Stomach (tissue), 9 donors: ENCODE data around the gene IGFBP3. TPM values are rescaled to one million over a fixed set of nuclear protein-coding genes. Genes with fewer than 3 reads are reported as not detected.

Source experiments
- DNase-seq, 2 donors: peaks; one replicate each; pipeline versions ENCODE4 v3.0.0 to v3.0.0-alpha.2; 2013 to 2019
- H3K27ac ChIP-seq, 5 donors: fragments of 200-600 bp in 4 of 5; sonication (generic) in 4 of 5; one replicate each; pipeline ENCODE4 v1.5.1; 2013 to 2019; ENCODE audit warnings: mild to moderate bottlenecking in 1 of 5, moderate library complexity in 1 of 5
- H3K27me3 ChIP-seq, 3 donors: fragments of 200-600 bp; sonication (generic); one replicate each; pipeline ENCODE4 v1.5.1; 2017 to 2019; ENCODE audit warnings: mixed run types in 1 of 3
- H3K36me3 ChIP-seq, 4 donors: fragments of 200-600 bp; sonication (generic); 1 replicate in 3 of 4; 2 replicates in 1 of 4; pipeline ENCODE4 v1.5.1; 2016 to 2019
- H3K4me1 ChIP-seq, 4 donors: fragments of 200-600 bp; sonication (generic); one replicate each; pipeline ENCODE4 v1.5.1; 2016 to 2019
- H3K4me3 ChIP-seq, 4 donors: fragments of 200-600 bp; sonication (generic) in 3 of 4; one replicate each; pipeline ENCODE4 v1.5.1; 2016 to 2019; ENCODE audit warnings: mild to moderate bottlenecking in 1 of 4
- H3K9me3 ChIP-seq, 4 donors: fragments of 200-600 bp; sonication (generic); one replicate each; pipeline ENCODE4 v1.5.1; 2016 to 2019
- CTCF ChIP-seq, 7 experiments: fragments of 450-650 bp in 4 of 7; fragments of 200-600 bp in 3 of 7; sonication (generic) in 3 of 7; IDR thresholded peaks; one replicate each; pipeline ENCODE4 v1.5.1; 2016 to 2019; ENCODE audit warnings: antibody characterized with exemption in 7 of 7, control low read depth in 2 of 7, mild to moderate bottlenecking in 1 of 7
- EP300 ChIP-seq: sonication (generic); formaldehyde crosslinking; IDR thresholded peaks from one replicate; pipeline ENCODE4 v1.6.1; 2017; ENCODE audit warnings: antibody characterized with exemption
- POLR2A ChIP-seq, 4 donors: fragments of 450-650 bp; IDR thresholded peaks; one replicate each; pipeline ENCODE4 v1.6.1; 2016; ENCODE audit warnings: antibody characterized with exemption in 4 of 4, control low read depth in 2 of 4, mild to moderate bottlenecking in 1 of 4, moderate library complexity in 1 of 4
- POLR2AphosphoS5 ChIP-seq, 3 donors: sonication (generic); formaldehyde crosslinking; IDR thresholded peaks; one replicate each; pipeline ENCODE4 v1.6.1; 2016; ENCODE audit warnings: antibody characterized with exemption in 3 of 3
- WGBS, 5 donors: extraction: QIAGEN DNeasy Blood & Tissue Kit in 3 of 5; methylation state at CpG; one replicate each; pipeline versions ENCODE4 v1.1.5 to v1.1.7; 2013 to 2018; 5-methylcytosine and 5-hydroxymethylcytosine counted together
- intact Hi-C: fragments of 100-400 bp; cut with DNase I; formaldehyde crosslinking; loops from one replicate; pipeline ENCODE4 v1.15.1; 2023; ENCODE audit warnings: low total_unique reads
- polyA plus RNA-seq, 3 donors: library from polyadenylated mRNA; stranded (reverse); fragments of 200-250 nt; gene quantifications; one replicate each; pipeline ENCODE4 v1.2.3, GENCODE V29; 2013
- total RNA-seq, 5 donors: library from RNA; depleted of rRNA; stranded (reverse); fragments of >200 nt; gene quantifications; one replicate each; pipeline versions ENCODE4 v1.1.0 to v1.2.3, GENCODE V29; 2014 to 2016
- donor health status: healthy with polysubstance abuse.
- donor health status: Bipolar disorder and iron deficiency.
- donor health status: healthy.

The IGFBP3 gene
- total and polyA plus RNA-seq, 8 donors = 12.1 to 218 (median 53.9) TPM

GRCh38 chr7:45968856-45969541 is 47.9 kb upstream of the IGFBP3 start:
- H3K36me3 ChIP-seq = no peaks in the 10 kb centered on the region
- intact Hi-C loops = no loop called here
- H3K27ac ChIP-seq = no peak overlapping the region
- H3K9me3 ChIP-seq = no peaks in the 10 kb centered on the region
- no peak overlapping the region for H3K4me3 ChIP-seq
- no peaks in the 10 kb centered on the region for H3K4me1 ChIP-seq
- DNase-seq = no peak
- WGBS, 5 donors = 81 to 88% (median 83%) methylated on average over 10 of the region's 10 CpGs
- no peak for TF ChIP-seq CTCF (IDR thresholded peaks at IDR 0.05)
- no peak for TF ChIP-seq POLR2AphosphoS5 (IDR thresholded peaks at IDR 0.05)
- no peak for TF ChIP-seq POLR2A (IDR thresholded peaks at IDR 0.05)
- no peak for TF ChIP-seq EP300
- no peaks in the 10 kb centered on the region for H3K27me3 ChIP-seq

GRCh38 chr7:45968312-45968711 is 47.2 kb upstream of the IGFBP3 start:
- H3K36me3 ChIP-seq = no peaks in the 10 kb centered on the region
- H3K27me3 ChIP-seq = no peaks in the 10 kb centered on the region
- H3K4me1 ChIP-seq = no peaks in the 10 kb centered on the region
- 75 to 87% (median 84%) methylated on average over 7 of the region's 7 CpGs for WGBS, 5 donors
- H3K27ac ChIP-seq = no peak overlapping the region
- H3K9me3 ChIP-seq = no peaks in the 10 kb centered on the region
- intact Hi-C loops = no loop called here
- no peak overlapping the region for H3K4me3 ChIP-seq
- DNase-seq = no peak
- TF ChIP-seq POLR2AphosphoS5 (IDR thresholded peaks at IDR 0.05) = no peak
- no peak for TF ChIP-seq POLR2A (IDR thresholded peaks at IDR 0.05)
- no peak for TF ChIP-seq EP300
- TF ChIP-seq CTCF (IDR thresholded peaks at IDR 0.05) = no peak

- intact Hi-C loops = no loop called here
- WGBS, 5 donors = 81 to 92% (median 85%) methylated on average over 5 of the region's 5 CpGs
- DNase-seq = no peak
Observed at GRCh38 chr7:45967591-45968157, 46.6 kb upstream of the IGFBP3 start.

GRCh38 chr7:45962861-45963260 is 41.8 kb upstream of the IGFBP3 start:
- Histone ChIP-seq H3K4me3 (no peak overlapping the region), H3K36me3 (no peaks in the 10 kb centered on the region), H3K9me3 (no peaks in the 10 kb centered on the region), H3K27me3 (no peaks in the 10 kb centered on the region), H3K27ac (no peak overlapping the region), H3K4me1 (no peaks in the 10 kb centered on the region)
- no peak for TF ChIP-seq CTCF (IDR thresholded peaks at IDR 0.05)
- no peak for TF ChIP-seq POLR2AphosphoS5 (IDR thresholded peaks at IDR 0.05)
- TF ChIP-seq EP300 = no peak
- no peak for TF ChIP-seq POLR2A (IDR thresholded peaks at IDR 0.05)
- intact Hi-C loops = no loop called here
- 92 to 95% (median 93%) methylated on average over 6 of the region's 6 CpGs for WGBS, 5 donors
- DNase-seq = no peak

More at GRCh38 chr7:45967591-45968157, 46.6 kb upstream of the IGFBP3 start:
- TF ChIP-seq POLR2A (IDR thresholded peaks at IDR 0.05) (no peak), CTCF (IDR thresholded peaks at IDR 0.05) (no peak), EP300 (no peak), POLR2AphosphoS5 (IDR thresholded peaks at IDR 0.05) (no peak)
- Histone ChIP-seq H3K27me3 (no peaks in the 10 kb centered on the region), H3K27ac (no peak overlapping the region), H3K4me3 (no peak overlapping the region), H3K4me1 (no peaks in the 10 kb centered on the region), H3K36me3 (no peaks in the 10 kb centered on the region), H3K9me3 (no peaks in the 10 kb centered on the region)
